ENCODE measurements around the gene RAB3B.

DNA sequence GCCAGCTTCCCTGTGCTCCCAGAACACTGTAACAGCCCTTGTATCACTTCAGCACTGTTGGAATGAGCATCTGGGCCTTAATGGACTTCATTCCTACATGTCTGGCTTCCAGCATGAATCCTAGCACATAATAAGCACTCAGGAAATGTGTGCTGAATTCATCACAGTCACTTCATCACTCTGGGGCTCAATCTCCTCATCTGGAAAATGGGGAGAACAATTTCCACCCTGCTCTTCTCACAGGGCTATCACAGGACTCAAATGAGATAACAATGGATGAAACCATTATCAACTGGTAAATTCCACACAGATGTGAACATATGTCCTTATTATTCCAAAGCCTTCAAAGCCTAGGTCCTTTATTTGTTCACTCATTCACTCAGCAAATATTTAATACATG lies 12.4 kb downstream of the RAB3B start:
- TF ChIP-seq, protein P1, sequence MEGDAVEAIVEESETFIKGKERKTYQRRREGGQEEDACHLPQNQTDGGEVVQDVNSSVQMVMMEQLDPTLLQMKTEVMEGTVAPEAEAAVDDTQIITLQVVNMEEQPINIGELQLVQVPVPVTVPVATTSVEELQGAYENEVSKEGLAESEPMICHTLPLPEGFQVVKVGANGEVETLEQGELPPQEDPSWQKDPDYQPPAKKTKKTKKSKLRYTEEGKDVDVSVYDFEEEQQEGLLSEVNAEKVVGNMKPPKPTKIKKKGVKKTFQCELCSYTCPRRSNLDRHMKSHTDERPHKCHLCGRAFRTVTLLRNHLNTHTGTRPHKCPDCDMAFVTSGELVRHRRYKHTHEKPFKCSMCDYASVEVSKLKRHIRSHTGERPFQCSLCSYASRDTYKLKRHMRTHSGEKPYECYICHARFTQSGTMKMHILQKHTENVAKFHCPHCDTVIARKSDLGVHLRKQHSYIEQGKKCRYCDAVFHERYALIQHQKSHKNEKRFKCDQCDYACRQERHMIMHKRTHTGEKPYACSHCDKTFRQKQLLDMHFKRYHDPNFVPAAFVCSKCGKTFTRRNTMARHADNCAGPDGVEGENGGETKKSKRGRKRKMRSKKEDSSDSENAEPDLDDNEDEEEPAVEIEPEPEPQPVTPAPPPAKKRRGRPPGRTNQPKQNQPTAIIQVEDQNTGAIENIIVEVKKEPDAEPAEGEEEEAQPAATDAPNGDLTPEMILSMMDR (IDR thresholded peaks at IDR 0.05; ENCODE audit: insufficient read depth, low read length), result no peak
- TF ChIP-seq POLR2AphosphoS5 (IDR thresholded peaks at IDR 0.05; ENCODE audit: low read depth), result no peak
